HG03521 (cell line): ENCODE data around the gene FRMD5.
"Not testable (repeated sequence)": the region's sequence is repeated elsewhere in the genome, so short reads cannot be mapped to it uniquely, and the experiment has no call there.

ENCODE experiments used
- ATAC-seq: cut with Tn5 transposase; IDR thresholded peaks from one replicate; pipeline ENCODE4 v1.9.1; 2021; ENCODE audit warnings: mild to moderate bottlenecking, moderate library complexity; ENCODE audit not compliant: unreplicated experiment

FRMD5 gene

DNA sequence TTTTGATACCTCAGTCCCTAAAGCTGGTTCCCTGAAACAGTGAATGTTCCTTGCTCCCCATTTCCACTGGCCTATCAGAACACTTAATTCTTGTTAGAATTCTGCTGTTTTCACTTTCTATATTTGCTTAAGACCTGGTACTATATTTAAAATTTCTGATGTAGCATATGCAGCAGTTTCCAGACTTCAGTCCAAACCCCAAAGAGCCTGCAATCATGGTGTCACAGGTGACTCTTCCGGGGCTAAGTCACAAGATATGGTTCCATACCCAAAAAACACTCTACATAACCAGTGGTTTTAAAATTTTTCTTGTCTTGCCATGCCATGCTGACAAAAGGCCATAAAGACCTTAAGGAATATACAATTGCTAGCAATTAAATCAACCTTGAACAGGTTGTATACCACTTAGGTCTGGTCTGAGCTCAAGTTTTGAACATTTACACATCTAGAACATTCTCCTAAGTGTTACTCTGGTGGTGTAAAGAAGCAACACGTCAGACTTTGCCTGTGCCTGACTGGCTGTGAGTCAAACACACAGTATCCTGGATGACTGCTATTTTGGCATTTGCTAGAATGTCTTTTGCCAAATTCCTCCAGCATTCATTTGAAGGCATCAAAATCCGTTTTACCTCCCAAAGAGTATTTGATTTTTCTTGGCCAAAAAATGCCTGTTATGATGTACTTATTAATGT is 160.0 kb downstream of the FRMD5 start:
- ATAC-seq, result no peak

DNA sequence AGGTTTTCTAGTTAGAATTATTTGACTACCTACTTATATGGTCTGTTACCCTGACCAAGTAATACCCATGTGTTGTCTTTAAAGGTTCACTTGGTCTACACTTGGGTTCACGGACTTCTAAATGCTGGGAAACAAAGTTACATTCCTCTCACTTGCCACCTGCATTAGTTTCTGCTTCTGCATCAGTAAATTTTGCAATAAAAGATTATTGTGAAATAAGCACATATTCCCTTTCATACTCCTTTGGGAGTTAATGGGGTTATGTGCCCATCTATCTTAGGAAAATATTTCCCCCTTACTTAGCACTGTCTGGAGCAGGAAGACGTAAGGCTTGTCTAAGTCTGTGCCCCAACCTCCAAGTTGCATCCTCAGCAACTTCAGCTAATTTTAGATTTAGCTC is 160.7 kb downstream of the FRMD5 start:
- ATAC-seq, result no peak

DNA sequence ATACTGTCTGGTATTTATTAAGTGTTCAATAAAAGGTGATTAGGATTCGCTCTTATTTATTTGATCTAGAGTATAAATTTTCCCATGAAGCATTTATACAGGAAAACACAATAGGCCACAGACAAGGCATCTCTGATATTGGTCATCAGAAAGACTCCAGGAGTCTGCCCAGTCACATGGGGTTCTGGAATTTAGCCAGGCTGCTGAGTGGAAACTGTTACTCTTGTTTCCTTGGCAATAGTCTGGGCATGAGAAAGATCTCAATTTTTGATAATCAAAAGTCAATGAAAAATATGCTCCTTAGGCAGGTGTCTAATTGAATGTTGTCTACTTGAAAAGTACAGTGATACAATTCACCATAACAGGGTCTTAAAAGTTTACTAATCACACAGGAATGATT is 161.2 kb downstream of the FRMD5 start:
- no peak for ATAC-seq

DNA sequence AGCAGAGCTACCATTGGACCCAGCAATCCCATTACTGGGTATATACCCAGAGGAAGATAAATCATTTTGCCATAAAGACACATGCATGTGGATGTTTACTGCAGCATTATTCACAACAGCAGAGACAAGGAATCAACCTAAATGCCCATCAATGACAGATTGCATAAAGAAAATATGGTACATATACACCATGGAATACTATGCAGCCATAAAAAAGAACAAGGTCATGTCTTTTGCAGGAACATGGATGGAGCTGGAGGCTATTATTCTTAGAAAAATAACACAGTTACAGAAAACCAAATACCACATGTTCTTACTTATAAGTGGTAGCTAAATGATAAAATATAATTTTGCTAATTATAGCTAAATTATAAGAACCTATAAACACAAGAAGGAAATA is 162.3 kb downstream of the FRMD5 start:
- not testable (repeated sequence) for ATAC-seq

DNA sequence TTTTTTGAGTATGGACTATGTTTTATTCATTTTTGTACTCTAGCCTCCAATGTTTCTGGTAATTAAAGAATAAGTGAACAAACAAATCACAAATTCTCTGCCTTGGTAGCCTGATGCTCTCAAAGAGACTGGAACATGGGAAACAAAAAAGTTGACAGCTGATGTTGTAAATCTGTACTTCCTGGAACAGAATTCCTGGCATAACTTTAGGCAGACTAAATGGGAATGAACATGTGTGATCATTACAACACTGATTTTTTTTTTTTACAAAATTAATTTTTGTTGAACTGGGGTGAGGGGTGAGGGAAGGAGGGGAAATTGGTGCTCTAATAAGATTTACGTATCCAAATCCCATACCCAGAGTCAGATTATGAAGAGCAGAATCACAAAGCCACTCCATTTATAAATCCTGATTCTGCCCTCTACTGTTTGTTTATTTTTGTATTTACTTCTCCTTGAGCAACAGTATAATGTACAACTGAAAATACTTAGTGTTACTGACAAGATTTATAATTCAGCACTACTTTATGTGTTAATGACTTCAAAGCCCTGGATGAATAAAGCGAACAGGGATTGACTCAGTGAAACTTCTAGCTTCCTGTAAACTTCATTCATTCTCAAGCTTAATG is 165.0 kb downstream of the FRMD5 start:
- no peak for ATAC-seq

DNA sequence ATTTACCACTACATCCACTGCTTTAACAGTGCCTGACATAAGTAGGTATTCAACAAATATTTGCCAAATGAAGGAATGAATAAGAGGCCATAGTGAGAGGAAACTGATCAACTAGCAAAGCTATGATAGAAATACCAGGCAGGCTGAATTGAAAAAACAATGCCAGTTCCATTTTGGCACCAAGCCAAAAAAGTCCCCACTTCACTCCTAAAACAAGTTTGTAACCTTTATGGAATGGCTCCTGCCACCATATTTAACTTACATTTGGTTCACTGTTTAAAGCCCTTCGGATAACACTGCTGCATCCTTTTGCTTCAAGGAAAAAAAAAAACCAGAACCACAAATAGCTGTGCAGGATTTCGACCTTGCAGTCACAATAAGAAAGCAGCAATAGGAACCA is 166.1 kb downstream of the FRMD5 start:
- ATAC-seq, result no peak

DNA sequence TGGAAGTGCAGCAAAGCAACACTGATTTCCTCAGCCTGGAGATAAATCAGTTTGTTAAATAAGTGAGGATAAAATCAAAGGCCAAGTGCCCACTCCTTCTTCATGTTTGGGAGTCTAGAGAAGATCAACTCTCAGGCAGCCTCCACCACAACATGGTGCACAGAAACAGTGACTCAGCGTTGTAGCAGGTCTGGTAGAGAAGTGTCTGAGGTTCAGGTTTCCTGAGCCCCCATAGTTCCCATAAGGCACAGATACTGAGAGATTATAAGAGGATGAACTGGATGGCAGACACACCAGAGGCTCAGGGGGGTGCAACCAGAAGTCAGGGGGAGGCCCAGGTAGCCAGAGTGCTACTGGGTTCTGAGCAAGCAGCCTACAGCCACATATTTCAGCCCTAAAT is 166.7 kb downstream of the FRMD5 start:
- ATAC-seq, result no peak

DNA sequence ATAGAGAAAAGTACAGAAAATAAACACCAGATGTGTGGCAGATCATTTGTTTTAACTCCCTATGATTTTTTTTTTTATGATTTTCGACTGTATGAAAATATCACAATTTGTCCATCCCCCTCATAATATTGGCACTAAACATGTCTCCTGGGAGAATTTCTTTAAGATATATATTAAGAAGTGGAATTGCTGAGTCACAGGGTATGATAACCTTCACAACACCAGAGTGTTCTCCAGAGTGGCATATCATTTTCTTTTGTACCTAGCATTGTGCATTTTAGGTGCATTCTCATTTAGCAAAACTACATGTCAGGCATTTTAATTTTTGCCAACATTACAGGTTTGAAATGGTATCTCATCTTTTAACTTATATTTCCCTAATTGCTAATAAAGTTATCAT is 170.9 kb downstream of the FRMD5 start:
- no peak for ATAC-seq

DNA sequence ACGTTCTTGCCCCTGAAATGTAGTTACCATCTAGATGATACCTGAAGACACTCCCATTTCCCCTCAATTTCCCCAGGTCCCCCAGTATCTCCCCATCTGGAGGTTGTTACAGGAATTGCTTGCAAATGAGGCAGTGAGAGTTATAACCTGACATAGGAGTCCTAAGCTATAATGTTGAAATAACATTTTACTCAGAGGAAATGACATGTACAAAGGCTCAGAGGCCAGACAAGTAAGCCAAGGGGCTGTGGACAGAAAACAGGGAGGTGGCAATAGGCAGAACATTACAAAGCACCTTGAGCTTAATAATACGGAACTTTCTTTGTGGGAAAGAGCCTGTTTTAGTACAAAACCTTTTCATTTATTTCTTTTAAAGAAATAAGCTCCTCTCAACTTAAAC is 171.9 kb downstream of the FRMD5 start:
- ATAC-seq, result no peak

DNA sequence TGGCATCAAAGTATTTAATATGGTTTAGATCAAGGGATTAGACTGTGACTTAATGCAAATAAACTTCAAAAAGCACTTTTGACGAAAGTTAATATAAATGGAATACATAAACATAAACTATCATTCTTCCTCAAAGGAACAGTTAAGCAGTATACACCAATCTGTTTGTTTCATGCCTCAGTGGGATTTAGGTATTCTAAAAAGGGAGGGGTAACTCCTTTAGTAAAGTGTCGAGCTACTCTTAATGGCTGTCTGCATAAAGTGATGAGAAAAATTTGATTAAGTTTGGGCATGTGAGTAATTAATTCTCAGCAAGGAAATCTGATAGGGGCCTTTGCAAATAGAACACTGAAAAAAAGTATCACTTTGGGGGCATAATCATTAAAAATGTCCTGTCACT is 176.9 kb downstream of the FRMD5 start:
- ATAC-seq, result no peak

DNA sequence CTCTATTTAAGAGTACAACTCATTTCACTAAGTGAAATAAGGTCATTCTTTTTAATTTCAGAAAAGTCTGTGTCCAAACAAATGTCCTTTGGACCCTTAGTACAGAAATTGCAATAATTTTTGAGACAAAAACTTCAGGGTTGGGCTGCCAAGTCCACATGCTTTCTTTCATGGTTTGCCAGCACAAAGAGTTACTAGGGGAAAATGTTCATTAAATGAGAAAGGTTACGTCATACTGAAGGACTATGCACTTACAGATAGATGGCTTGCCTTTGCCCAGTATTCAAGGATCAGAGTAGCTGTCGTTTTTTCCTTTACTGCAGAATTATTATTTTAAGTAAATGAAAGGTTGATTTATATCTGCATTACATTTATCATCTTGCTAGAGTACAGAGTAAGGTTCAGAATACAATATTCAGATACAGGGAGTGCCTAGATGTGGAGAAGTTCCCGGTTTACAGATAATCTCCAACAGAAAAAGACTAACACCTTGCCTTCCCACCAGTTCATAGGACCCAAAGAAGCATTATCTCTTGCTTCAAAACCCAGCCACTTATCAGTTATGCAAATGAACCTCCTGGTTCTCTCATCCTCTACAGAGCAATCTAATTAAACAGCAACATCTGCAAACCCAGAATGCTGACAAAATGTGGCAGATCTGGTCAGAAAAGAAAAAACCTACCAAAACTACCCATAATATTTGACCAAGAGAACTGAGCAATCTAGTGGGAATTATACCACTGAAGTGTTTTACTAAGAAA is 179.3 kb downstream of the FRMD5 start:
- ATAC-seq, result no peak

DNA sequence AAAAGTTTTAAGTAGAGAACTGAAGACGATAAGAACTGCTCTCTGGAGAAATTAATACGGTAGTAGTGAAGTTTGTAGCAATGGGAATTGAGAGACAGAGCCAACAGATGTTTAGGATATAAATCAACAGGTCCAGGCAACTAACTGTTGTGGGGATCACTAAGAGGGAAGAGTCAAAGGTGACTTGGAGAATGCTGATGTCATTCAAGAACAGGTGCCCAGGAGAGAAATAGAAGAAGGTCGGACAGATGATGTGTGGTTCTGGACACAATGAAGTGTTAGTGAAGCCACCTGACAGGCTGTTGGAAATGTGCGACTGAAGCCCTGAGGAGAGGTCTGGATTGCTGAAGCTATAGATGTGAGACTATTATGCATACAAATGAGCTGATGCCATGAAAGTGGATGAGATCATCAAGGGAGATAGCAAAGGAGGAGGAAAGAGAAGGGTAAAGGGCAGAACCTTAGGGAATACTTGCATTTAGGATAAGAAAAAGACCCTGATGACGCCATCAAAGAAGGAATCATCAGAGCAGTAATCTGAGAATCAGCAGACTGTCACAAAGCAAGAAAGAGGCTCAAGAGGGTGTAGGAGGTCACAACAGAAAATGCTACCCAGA is 183.7 kb downstream of the FRMD5 start:
- no peak for ATAC-seq

DNA sequence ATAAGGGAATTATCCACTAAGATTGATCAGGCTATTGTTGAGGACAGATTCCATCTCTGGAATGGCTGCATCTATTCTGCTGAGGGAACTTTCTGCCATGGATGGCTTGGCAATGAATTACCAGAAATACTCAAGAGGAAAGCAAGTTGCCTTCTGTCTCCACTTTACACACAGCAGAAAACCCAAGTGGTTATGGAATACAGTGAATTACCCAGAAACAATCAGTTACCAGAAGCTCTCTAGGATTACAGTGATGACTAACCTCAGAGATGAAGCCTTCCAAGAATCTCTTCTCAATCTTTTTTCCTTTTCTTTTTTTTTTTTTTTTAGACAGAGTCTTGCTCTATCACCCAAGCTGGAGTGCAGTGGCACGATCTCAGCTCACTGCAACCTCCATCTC is 185.0 kb downstream of the FRMD5 start:
- ATAC-seq, result no peak

DNA sequence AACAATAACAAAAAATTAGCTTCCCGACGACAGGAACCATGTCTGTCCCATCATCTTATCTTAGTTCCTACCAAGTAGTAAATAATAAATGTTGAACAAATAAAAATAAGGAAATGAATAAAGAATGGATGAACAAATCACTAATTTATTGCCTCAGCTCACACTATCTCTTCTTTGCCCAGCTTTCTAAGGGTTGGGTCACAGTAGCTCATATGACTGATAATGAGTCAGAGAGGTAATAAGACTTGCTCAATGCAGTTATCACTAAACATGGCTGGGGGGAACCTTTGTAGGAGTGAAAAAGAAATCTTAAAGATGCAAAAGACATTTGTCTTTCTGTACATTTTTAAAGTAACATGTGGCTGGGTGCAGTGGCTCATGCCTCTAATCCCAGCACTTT is 186.0 kb downstream of the FRMD5 start:
- ATAC-seq, result no peak

DNA sequence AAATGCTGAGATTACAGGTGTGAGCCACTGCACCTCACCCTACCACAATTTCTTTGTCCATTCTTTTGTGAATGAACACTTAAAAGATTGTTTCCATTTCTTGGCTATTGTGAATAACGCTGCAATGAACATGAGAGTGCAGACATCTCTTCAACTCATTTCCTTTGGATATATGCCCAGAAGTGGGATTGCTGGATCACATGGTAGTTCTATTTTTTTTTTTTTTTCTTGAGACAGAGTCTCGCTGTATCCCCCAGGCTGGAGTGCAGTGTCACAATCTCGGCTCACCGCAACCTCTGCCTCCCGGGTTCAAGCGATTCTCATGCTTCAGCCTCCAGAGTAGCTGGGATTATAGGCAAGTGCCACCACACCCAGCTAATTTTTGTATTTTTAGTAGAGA is 194.8 kb downstream of the FRMD5 start:
- not testable (repeated sequence) for ATAC-seq

DNA sequence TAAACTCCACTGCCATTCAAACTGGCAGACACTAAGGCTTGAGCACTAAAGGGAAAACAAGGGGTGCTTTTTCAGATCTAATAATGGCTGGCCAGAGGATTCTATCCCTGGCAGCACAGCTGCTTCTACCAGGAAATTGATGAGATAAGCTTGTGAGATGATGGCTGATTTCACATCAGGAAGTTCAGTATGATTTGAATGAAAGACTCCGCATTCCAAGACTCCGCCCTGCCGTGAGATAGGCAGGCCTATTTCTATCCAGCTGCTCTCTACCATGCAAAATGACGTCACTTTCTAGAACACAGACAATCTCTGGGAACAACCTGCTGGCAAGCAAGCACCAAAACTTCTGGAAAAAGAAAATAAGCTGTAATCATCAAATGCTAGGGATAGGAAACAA is 196.5 kb downstream of the FRMD5 start:
- no peak for ATAC-seq

DNA sequence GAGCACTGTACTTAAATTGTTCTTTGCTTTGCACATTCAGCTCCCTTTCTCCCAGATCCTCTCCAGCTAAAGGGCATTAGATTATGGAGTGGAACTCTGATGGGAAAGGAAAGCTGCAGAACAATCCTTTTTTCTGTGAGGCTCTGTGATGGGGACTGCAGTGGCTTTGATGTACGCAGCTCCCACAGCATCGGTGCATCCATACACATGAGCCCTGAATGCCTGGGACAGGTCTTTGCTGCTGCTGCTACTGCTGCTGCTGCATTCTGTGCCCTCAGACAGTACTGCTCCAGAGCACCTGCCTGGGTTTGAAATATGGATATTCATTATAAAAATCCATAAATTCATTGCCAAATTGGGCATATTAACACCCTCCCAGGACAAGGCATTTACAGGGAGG is 203.9 kb downstream of the FRMD5 start:
- no peak for ATAC-seq

DNA sequence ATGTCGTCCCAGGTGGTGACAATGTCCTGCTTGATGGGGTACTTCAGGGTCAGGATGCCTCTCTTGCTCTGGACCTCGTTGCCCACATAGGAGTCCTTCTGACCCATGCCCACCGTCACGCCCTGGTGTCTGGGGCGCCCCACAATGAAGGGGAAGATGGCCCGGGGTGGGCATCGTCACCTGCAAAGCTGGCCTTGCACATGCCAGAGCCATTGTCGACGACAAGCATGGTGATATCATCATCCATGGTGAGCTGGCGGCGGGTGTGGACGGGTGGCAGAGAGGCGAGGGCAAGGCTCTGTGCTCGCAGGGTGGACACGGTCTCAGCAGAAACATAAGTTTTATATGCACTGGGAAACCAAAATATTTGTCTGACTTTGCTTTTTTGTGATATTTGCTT is 205.1 kb downstream of the FRMD5 start:
- ATAC-seq, result no peak

DNA sequence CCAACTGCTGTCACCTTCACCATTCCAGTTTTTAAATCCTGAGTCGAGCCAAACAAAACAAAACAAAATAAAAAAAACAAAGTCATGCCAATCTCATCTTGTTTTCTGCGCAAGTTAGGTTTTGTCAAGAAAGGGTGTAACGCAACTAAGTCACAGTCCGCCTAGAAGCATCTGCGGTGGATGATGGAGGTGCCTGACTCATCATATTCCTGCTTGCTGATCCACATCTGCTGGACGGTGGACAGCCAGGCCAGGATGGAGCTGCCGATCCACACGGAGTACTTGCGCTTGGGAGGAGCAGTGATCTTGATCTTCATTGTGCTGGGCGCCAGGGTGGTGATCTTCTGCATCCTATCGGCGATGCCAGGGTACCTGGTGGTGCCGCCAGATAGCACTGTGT is 206.2 kb downstream of the FRMD5 start:
- ATAC-seq, result no peak

DNA sequence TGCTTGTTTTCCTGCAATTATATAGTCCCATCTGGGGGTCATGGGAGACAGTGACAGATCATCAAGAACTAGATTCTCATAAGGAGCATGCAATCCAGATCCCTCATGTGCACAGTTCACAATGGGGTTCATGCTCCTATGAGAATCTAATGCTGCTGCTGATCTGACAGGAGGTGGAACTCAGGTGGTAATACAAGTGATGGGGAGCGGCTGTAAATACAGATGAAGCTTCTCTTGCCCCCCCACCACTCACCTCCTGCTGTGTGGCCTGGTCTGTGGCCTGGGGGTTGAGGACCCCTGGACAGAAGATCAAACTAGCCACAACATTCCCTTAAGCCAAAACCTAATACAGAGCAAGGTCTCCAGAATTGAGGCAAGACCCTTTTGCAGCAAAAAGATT is 207.1 kb downstream of the FRMD5 start:
- no peak for ATAC-seq

DNA sequence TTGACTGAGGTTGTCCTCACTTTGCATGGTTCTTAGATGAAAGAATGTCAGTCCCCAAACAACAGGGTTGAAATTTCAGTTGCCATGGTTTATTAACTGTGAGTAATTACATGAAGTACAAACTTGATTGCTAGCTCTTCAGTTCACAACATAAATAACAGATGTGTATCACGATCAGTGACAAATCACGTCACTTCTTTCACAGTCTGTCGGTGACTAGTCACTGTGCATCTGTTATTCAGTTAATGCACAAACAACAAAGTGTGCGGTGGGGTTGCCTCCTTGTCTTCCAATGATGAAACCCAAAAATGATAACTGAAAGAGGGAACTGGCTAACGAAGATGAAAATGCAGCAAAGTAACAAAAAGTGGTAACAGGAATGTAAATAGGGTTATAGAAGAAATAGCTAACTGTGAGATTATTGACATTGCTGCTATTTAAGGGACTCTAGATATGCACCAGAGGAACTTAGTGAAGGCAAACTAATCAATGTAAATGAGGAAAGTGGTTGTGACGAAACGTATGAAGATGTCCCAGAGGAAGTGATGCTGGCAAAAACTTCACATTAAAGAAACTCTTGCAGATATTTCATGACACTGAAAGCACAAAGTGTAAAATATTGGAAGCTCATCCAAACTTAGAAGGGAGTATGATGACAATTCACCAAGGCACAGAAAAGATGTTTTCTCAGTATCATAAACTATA is 208.9 kb downstream of the FRMD5 start:
- ATAC-seq, result no peak
